Uterus (tissue), 4 donors: ENCODE results near the gene REV3L. TPM values are rescaled to one million over a fixed set of nuclear protein-coding genes. Genes with fewer than 3 reads are reported as not detected.
A peak's percentile ranks its signal among the peaks of the same experiment; 100 is the strongest.

Experiments
- DNase-seq, 2 donors: peaks; one replicate each; pipeline ENCODE4 v3.0.0-alpha.2; 2019 to 2020
- H3K27ac ChIP-seq, 2 donors: fragments of 200-600 bp; sonication (generic); 1 replicate in 1 of 2; 2 replicates in 1 of 2; pipeline ENCODE4 v1.5.1; 2016 to 2018
- H3K27me3 ChIP-seq, 2 donors: fragments of 200-600 bp; sonication (generic); one replicate each; pipeline ENCODE4 v1.5.1; 2018 to 2019; ENCODE audit warnings: control low read depth in 1 of 2
- H3K36me3 ChIP-seq, 2 donors: fragments of 200-600 bp; sonication (generic); one replicate each; pipeline ENCODE4 v1.5.1; 2019; ENCODE audit warnings: control low read depth in 1 of 2
- H3K4me1 ChIP-seq, 2 donors: fragments of 200-600 bp; sonication (generic); one replicate each; pipeline ENCODE4 v1.5.1; 2018 to 2019; ENCODE audit warnings: control low read depth in 1 of 2
- H3K4me3 ChIP-seq, 2 donors: fragments of 200-600 bp; sonication (generic); 1 replicate in 1 of 2; 2 replicates in 1 of 2; pipeline ENCODE4 v1.5.1; 2018 to 2019; ENCODE audit warnings: mild to moderate bottlenecking in 1 of 2
- H3K9me3 ChIP-seq, 2 donors: fragments of 200-600 bp; sonication (generic); one replicate each; pipeline ENCODE4 v1.5.1; 2019; ENCODE audit warnings: control low read depth in 1 of 2
- CTCF ChIP-seq, 4 experiments: fragments of 200-600 bp in 2 of 4; fragments of 450-650 bp in 2 of 4; sonication (generic) in 2 of 4; IDR thresholded peaks; one replicate each; pipeline ENCODE4 v1.5.1; 2016 to 2019; ENCODE audit warnings: antibody characterized with exemption in 4 of 4, mild to moderate bottlenecking in 2 of 4, moderate library complexity in 1 of 4
- POLR2A ChIP-seq, 2 donors: fragments of 450-650 bp; IDR thresholded peaks; one replicate each; pipeline ENCODE4 v1.6.1; 2016; ENCODE audit warnings: antibody characterized with exemption in 2 of 2, mild to moderate bottlenecking in 1 of 2, moderate library complexity in 1 of 2
- intact Hi-C: fragments of 100-400 bp; cut with DNase I; formaldehyde crosslinking; loops from one replicate; pipeline ENCODE4 v1.15.1; 2023; ENCODE audit warnings: low total_unique reads
- total RNA-seq, 4 donors: library from RNA; depleted of rRNA in 3 of 4; stranded (reverse); fragments of >200 nt in 3 of 4; gene quantifications; one replicate each; pipeline versions ENCODE4 v1.1.0 to v1.2.4, GENCODE V29; 2014 to 2023
- donor health status: DM: yes; HTN: yes; CAD: no.

The REV3L gene
- total RNA-seq, 4 donors from 2014 or later: 67.9 to 318 (median 127) TPM

GRCh38 chr6:111449129-111449528 is 33.9 kb downstream of the REV3L start:
- peak overlapping the region in 1 of 2 donors; percentile 24 for H3K27ac ChIP-seq
- no peaks in the 10 kb centered on the region for H3K36me3 ChIP-seq
- H3K27me3 ChIP-seq: no peaks in the 10 kb centered on the region
- no peak overlapping the region for H3K4me3 ChIP-seq
- intact Hi-C loops: no loop called here
- TF ChIP-seq POLR2A (IDR thresholded peaks at IDR 0.05) (no peak), CTCF (IDR thresholded peaks at IDR 0.05) (no peak)
- DNase-seq: no peak
- no peaks in the 10 kb centered on the region for H3K9me3 ChIP-seq
- H3K4me1 ChIP-seq: peaks cover 0 to 11% of the 10 kb centered on the region in 2 donors

- Histone ChIP-seq H3K4me1 (peaks cover 0 to 11% of the 10 kb centered on the region in 2 donors), H3K9me3 (no peaks in the 10 kb centered on the region), H3K27ac (no peak overlapping the region), H3K27me3 (no peaks in the 10 kb centered on the region), H3K36me3 (no peaks in the 10 kb centered on the region), H3K4me3 (no peak overlapping the region)
- DNase-seq: no peak
- intact Hi-C loops: no loop called here
- TF ChIP-seq CTCF (IDR thresholded peaks at IDR 0.05) (no peak), POLR2A (IDR thresholded peaks at IDR 0.05) (no peak)
These were observed 36.0 kb downstream of the REV3L start for GRCh38 chr6:111447051-111447450.

GRCh38 chr6:111445861-111446267 is 37.2 kb downstream of the REV3L start:
- Histone ChIP-seq H3K27ac (no peak overlapping the region), H3K27me3 (no peaks in the 10 kb centered on the region), H3K36me3 (no peaks in the 10 kb centered on the region), H3K4me1 (peaks cover 0 to 18% of the 10 kb centered on the region in 2 donors), H3K9me3 (no peaks in the 10 kb centered on the region), H3K4me3 (no peak overlapping the region)
- intact Hi-C loops: no loop called here
- TF ChIP-seq CTCF (IDR thresholded peaks at IDR 0.05) (no peak), POLR2A (IDR thresholded peaks at IDR 0.05) (no peak)
- no peak for DNase-seq

- Histone ChIP-seq H3K36me3 (no peaks in the 10 kb centered on the region), H3K9me3 (no peaks in the 10 kb centered on the region), H3K27me3 (no peaks in the 10 kb centered on the region), H3K4me1 (peaks cover 0 to 13% of the 10 kb centered on the region in 2 donors), H3K27ac (no peak overlapping the region), H3K4me3 (no peak overlapping the region)
- intact Hi-C loops: no loop called here
- no peak for DNase-seq
- TF ChIP-seq POLR2A (IDR thresholded peaks at IDR 0.05): no peak
- no peak for TF ChIP-seq CTCF (IDR thresholded peaks at IDR 0.05)
These were observed 38.2 kb downstream of the REV3L start for GRCh38 chr6:111444794-111445193.

DNA sequence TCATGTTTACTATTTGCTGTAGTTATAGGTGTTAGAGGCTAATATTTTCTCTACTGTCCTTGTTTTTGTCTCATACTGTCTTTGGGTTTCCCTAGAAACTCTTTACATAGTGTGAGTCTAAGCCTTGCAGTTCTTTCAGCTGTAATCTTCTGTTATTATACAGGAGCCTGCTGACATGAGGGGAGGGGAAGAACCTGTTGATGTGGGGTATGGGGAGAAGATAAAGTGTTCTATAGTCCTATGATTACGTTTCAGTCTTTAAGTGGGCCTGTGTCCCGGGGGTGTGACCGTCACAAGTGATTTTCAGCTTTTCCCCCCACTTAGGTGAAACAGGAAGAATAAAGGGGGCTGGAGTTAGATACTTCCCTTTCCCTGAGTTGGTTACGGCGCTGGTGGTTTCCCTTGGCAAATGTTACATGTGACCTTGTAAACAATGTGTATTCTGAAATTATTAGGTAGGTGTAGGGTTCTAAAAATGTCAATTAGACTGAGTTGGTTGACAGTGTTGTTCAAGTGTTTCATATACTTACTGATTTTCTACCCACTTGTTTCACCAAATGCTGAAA is 41.3 kb downstream of the REV3L start:
- TF ChIP-seq POLR2A (IDR thresholded peaks at IDR 0.05) (no peak), CTCF (IDR thresholded peaks at IDR 0.05) (no peak)
- Histone ChIP-seq H3K4me3 (no peak overlapping the region), H3K27ac (no peak overlapping the region), H3K36me3 (no peaks in the 10 kb centered on the region), H3K27me3 (no peaks in the 10 kb centered on the region), H3K4me1 (peaks cover 0 to 13% of the 10 kb centered on the region in 2 donors), H3K9me3 (no peaks in the 10 kb centered on the region)
- intact Hi-C loops: no loop called here
- DNase-seq: no peak
